Vagina (tissue), 2 donors: ENCODE results near the gene MTO1.

Experiments
- POLR2A ChIP-seq, 2 donors: fragments of 450-650 bp; IDR thresholded peaks; one replicate each; pipeline ENCODE4 v1.6.1; 2017; ENCODE audit warnings: antibody characterized with exemption in 2 of 2, mild to moderate bottlenecking in 2 of 2, moderate library complexity in 2 of 2
- TF ChIP-seq, protein P1 (sequence below), 3 experiments: fragments of 450-650 bp in 2 of 3; fragments of 200-600 bp in 1 of 3; sonication (generic) in 1 of 3; IDR thresholded peaks; one replicate each; pipeline ENCODE4 v1.5.1; 2017 to 2019; ENCODE audit warnings: antibody characterized with exemption in 3 of 3, mild to moderate bottlenecking in 2 of 3, moderate library complexity in 2 of 3

DNA sequence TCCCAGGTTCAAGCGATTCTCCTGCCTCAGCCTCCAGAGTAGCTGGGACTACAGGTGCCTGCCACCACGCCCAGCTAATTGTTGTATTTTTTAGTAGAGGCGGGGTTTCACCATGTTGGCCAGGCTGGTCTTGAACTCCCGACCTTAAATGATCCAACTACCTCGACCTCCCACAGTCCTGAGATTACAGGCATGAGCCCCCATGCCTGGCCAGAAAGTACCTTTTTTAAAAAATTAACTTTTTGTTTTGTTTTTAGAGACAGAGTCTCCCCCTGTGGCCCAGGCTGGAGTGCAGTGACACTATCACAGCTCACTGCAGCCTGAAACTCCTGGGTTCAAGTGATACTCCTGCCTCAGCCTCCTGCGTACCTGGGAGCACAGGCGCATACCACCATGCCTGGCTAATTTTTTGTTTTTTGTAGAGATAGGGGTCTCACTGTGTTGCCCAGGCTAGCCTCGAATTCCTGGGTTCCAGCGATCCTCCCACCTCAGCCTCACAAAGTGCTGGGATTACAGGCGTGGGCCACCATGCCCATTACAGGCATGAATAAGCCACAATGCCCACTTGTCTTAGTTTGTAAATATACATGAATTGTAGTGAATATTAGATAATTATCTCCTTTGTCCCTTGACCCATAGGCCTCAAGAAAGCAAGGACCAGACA lies 76.7 kb downstream of the MTO1 start:
- no peak for TF ChIP-seq POLR2A (IDR thresholded peaks at IDR 0.05)
- TF ChIP-seq, protein P1, sequence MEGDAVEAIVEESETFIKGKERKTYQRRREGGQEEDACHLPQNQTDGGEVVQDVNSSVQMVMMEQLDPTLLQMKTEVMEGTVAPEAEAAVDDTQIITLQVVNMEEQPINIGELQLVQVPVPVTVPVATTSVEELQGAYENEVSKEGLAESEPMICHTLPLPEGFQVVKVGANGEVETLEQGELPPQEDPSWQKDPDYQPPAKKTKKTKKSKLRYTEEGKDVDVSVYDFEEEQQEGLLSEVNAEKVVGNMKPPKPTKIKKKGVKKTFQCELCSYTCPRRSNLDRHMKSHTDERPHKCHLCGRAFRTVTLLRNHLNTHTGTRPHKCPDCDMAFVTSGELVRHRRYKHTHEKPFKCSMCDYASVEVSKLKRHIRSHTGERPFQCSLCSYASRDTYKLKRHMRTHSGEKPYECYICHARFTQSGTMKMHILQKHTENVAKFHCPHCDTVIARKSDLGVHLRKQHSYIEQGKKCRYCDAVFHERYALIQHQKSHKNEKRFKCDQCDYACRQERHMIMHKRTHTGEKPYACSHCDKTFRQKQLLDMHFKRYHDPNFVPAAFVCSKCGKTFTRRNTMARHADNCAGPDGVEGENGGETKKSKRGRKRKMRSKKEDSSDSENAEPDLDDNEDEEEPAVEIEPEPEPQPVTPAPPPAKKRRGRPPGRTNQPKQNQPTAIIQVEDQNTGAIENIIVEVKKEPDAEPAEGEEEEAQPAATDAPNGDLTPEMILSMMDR (IDR thresholded peaks at IDR 0.05): no peak
